ENCODE measurements around the gene CAV2.
"Not testable (repeated sequence)": the region's sequence is repeated elsewhere in the genome, so short reads cannot be mapped to it uniquely, and the experiment has no call there.

Gene CAV2, protein sequence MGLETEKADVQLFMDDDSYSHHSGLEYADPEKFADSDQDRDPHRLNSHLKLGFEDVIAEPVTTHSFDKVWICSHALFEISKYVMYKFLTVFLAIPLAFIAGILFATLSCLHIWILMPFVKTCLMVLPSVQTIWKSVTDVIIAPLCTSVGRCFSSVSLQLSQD

GRCh38 chr7:116499168-116500077, at the start of gene CAV2:
Gene CAV2 (plus strand): TSS chr7:116499738. CDS start chr7:116499782, 44 bp downstream.
- no peak for DNase-seq

- no peak for DNase-seq
Measured at GRCh38 chr7:116449950-116450349, 49.6 kb upstream of the CAV2 start.

DNA sequence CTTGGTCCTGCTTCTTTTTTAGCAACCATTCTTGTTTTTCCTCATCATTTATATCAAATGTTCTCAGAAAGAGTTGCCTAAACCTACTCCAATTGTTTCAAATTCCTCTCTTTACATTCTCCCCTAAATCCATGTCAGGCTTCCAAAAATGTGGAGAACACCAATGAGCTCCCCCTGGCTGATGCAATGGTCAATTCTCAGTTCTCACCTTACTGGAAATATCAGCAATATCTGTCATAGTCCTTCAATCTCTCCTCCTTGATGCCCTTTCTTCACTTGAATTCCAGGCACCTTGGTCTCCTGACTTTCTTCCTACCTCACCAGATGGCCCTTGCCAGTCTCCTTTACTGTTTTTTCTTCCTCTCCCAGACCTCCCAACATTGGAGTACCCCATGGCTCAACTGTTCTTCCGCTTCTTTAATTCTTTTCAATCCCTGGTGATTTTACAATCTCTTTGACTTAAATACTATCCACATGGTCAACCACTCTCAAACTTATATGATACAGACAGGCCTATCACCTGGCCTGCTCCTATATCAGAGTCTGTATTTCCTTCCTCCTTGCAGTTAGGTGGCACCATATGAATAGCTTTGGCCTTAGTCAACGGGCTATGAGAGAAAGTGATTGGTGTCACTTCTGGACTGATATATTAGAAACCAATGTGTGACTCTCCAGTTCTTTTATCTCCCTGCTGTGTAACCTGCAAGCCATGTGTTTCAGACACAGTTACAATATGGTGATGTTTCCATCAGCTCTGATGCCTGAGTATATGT, 47.4 kb upstream of the CAV2 start:
- no peak for DNase-seq

DNA sequence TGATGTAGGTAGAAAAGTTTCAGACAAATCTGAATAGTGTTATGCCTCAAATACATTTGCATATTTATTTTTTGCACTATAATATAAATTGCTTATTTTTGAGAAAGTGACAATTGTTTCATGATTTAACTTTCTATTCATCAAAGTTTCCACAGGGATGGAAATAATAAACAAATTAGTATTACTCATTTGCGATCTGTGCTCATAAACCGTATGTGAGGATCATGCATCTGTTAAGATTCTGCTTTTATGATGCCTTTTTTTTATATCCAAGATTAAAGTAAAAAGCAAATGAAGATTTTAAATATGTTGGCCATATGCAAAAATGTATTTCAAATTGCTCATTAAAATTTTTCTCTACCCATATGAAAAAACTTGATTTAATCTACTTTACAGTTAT, 45.2 kb upstream of the CAV2 start:
- no peak for DNase-seq

DNA sequence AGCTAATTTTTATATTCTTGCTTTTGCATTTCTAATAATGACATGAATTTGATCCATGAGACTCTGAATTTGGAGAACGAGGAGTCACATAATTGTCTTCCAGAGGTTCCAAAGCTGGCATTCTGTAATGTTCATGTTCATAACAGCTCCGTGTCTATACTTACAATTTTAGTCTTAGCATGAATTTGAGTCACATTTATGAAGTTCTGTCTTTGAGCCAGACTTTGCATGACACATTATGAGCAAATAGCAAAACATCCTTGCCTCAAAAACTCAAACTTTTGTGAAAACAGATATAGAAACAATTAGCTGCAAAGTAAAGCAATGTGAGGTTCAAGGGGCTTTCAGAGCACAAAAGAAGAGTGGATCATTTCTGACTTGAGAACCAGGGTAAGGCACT, 44.5 kb upstream of the CAV2 start:
- DNase-seq = no peak

- DNase-seq = no peak
Measured at GRCh38 chr7:116455499-116455898, 44.0 kb upstream of the CAV2 start.

DNA sequence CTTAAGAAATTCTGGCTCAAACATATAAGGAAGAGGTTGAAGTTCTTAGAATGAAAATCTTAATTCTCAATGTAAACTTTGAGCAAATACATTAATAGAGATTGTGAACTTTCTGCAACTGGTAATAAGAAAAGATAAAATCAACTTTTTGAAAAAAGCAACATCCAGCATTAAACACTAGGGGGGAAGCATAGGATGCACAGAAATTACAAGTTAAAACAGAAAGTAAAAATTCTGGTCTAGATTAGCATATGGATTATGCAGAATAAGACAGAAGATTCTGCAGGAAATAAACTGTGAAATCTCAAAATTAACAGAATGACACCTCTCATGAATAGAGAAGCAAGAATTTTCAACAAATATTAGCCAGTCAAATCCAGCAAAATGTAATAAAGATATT, 38.0 kb upstream of the CAV2 start:
- no peak for DNase-seq

DNA sequence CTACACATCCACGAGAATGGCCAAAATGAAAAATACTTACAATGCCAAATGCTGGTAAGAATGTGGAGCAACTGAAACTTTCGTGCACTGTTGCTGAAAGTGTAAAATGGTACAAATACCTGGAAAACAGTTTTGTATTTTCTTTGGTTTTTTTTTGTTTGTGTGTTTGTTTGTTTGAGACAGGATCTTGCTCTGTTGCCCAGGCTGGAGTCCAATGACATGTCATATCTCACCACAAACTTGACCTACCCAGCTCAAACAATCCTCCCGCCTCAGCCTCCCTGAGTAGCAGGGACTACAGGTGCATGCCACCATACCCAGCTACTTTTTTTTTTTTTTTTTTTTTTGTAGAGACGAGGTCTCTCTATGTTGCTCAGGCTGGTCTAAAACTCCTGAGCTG, 35.6 kb upstream of the CAV2 start:
- no peak for DNase-seq

DNA sequence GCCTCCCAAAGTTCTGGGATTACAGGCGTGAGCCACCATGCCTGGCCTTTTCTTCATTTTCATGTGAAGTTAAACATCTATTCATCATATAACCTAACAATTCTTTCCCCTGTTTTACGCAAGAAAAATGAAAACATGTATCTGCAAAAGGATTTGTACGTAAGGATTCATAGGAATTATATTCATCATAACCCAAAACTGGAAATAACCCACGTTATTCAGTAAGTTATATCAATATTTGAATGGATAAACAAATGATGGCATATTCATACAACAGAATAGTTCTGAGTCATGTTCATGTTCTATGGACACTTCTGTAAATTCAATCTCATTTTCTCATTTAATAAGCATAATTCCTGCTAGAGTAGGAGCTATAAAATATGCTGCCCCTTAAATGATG, 35.2 kb upstream of the CAV2 start:
- DNase-seq = no peak

GRCh38 chr7:116465125-116465524, 34.4 kb upstream of the CAV2 start:
- DNase-seq = no peak

DNA sequence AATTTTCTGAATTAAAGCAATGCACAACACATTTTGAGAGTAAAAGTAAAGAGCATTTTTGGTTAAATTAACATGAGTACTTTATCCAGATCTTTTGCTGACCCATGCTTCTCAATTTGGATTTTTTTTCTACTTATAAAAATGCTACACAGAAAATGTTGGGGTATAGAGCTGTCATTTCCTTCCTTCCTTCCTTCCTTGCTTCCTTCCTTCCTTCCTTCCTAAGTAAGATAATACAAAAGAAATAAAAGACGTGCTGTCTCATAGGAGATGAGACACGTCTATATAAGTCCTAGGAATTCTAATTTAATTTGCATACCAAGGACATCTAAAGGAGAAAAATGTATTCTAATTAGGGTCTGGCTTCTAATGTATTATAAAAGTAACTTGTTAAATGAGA, 31.0 kb upstream of the CAV2 start:
- no peak for DNase-seq

GRCh38 chr7:116477625-116478024, 21.9 kb upstream of the CAV2 start:
- DNase-seq = no peak

GRCh38 chr7:116478834-116479233, 20.7 kb upstream of the CAV2 start:
- no peak for DNase-seq

DNA sequence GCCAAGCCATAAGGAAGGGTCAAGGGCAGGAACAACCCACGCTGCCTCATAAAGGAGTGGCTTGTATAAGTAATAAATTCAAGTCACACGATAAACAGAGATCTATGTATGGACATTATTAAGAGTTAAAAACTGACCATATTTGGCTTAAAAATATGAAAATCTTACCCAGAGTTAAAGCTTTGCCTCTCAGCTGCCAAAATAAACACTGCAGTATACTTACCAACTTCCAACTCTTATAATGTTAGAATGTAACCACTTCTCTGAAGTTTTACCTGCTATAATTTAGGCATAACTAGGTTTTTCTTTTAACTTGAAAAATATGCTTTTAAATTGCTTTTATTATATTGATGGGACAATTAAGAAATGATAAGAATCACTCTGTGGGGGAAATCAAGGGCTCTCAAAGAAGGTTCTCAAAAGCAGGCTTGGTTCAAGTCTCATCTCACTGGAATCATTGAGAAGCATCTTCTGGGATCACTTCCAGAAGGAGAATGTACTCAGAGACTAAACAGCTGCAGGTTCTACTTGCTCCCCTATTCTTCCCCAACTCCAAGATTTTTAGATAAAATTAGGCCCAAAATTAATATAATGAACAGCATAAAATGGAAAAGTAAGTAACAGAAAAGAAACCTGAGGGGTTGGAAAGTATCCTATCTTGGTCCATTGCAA, 16.1 kb upstream of the CAV2 start:
- no peak for DNase-seq

DNA sequence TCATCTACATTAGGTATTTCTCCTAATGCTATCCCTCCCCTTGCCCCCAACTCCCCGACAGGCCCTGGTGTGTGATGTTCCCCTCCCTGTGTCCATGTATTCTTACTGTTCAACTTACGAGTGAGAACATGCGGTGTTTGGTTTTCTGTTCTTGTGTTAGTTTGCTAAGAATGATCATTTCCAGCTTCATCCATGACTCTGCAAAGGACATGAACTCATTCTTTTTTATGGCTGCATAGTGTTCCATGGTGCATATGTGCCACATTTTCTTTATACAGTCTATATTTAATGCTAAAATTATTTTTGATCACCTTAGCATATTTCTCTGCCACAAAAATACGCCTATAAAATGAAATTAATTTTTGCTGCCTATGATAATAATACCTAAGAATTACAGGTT, 15.1 kb upstream of the CAV2 start:
- not testable (repeated sequence) for DNase-seq

GRCh38 chr7:116487907-116488521, 11.5 kb upstream of the CAV2 start:
- no peak for DNase-seq

DNA sequence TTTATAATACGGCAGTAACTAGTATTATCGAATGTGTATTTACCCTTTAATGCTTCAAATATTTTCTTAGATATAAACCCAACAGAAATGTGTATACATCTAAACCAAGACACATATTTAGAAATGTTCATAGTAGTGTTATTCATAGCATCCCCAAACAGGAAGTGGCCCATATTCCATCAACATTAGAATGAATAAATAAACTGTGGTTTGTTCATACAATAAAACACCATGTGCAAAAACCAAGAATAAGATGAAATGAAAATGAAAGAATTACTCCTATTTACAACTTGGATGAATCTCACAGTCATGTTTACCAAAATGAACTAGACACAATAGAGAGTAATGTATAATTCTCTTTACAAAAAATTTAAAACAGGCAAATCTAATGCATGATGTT, 9.2 kb upstream of the CAV2 start:
- DNase-seq = no peak

GRCh38 chr7:116491887-116492653, 7.5 kb upstream of the CAV2 start:
- no peak for DNase-seq

DNA sequence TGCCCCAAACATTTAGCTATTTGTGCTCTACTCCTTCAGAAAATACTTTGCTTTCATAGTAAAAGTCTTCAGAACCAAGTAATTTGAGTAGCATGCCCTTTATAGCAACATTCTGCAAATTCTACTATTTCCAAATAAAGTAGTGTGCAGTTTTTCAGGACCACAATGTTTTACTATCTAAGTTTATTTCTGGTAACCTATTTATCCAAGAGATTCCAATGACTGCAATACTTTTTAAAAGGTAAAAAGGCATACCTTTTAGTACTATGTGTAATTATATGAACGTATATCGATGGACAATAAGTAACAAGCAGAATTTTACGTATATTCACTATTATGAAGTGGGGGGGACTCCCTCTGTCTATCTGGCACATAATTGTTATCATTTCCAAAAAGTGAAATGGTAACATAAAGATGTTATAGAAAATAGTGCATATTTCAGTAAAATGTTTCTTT, 6.9 kb upstream of the CAV2 start:
- DNase-seq = no peak

GRCh38 chr7:116493449-116493848, 6.1 kb upstream of the CAV2 start:
- DNase-seq = no peak

DNA sequence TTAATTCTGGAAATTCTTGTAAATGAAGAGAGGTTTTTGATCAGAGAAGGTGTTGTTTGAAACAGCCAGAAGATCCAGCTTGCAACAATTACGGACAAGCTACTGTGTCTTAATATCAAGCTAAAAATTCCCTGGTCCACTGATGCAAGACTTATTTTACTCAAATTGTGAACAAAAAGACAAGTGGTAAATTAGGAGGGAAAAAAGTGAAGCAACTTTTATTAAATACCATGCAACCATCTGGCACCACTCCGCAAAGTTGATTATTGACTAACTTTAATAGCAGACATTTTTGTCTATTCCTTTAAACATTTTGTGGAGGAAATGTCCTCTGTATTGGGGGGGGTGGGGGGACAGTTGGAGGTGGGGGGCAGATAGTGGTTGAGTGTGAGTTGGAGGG, 5.1 kb upstream of the CAV2 start:
- DNase-seq = no peak

DNA sequence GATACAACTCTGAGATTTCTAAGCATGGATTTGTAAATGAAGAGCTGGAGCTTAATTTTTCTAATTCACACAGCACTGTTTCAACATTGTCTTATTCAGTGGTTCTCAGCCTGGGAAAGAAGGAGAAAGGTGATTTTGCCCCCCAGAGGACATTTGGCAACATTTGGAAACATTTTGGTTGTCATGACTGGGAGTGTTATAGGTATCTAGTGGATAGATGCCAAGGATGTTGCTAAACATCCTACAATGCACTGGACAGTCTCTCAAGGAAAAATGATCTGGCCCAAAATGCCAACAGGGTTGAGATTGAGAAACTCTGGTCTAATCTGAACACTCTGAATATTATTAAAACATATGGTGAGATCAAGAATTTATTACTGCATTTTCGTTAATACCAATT, 3.8 kb upstream of the CAV2 start:
- DNase-seq = no peak

Measured in NCI-H1417 treated with DMSO at 0.1 percent for 48 hours (cell line).